Measurements from ENCODE around the gene CES4A. TPM values are rescaled to one million over a fixed set of nuclear protein-coding genes. Genes with fewer than 3 reads are reported as not detected.

CES4A gene
- total RNA-seq, 1 donor from 2014 or later, result 1.2 TPM

DNA sequence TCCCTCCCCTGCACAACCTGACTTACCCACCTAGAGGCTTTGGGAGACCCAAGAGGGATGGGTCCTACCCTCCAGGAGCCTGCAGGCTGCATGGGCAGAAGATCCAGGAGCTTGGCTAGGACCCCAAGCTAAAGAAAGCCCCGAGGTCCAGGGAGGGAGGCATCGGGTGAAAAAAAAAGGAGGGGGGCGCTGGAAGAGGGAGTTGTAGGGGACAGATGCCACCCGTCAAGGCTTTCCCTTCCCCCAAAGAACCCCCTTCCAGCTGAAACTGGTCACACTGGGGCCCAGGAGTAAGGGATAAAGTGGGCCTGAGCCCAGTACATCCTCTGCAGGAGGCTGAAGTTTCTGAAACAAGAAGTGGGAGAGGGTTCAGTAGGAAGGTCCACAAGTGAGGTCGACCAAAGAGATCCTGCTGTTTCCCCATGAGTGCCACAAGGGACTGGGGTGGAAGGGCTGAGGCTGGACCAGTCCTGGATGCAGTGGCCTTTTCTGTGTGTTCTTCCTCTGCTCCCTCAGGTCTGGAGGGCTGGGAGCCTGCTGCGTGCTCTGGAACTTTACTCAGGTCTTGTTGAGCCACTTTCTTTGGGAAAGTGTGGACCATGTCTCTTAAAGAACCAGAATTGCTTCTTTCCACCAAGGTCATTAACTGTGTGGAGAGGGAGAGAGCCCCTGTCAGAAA, 26.4 kb downstream of the CES4A start:
- H2AFZ ChIP-seq (ENCODE audit: low read depth, low read length), result peak overlapping the region; percentile 75
- H3K9me3 ChIP-seq (ENCODE audit: insufficient read depth, low read depth, low read length), result no peaks in the 10 kb centered on the region
- H3K27ac ChIP-seq (ENCODE audit: low read depth, low read length), result no peak overlapping the region
- Mint-ChIP-seq H3K4me1 (ENCODE audit: low read depth, unreplicated experiment) (peaks cover 3% of the 10 kb centered on the region), H3K9me3 (ENCODE audit: unreplicated experiment) (peaks cover 2% of the 10 kb centered on the region), H3K4me3 (ENCODE audit: unreplicated experiment) (no peak overlapping the region), H3K27me3 (ENCODE audit: low read depth, unreplicated experiment) (peaks cover 33% of the 10 kb centered on the region), H3K27ac (ENCODE audit: unreplicated experiment) (no peak overlapping the region), H3K36me3 (ENCODE audit: low read depth, unreplicated experiment) (peaks cover 4% of the 10 kb centered on the region)
- no peaks in the 10 kb centered on the region for H3K36me3 ChIP-seq (ENCODE audit: insufficient read depth, low read length)
- FAIRE-seq (no peak), DNase-seq (ENCODE audit: low read depth) (no peak)
- H3K4me3 ChIP-seq (ENCODE audit: insufficient read depth, low read depth, low read length), result peak overlapping the region; percentile 45
- peaks cover 3% of the 10 kb centered on the region for H3K27me3 ChIP-seq (ENCODE audit: insufficient read depth, low read length)
- no peak for TF ChIP-seq EZH2 (IDR thresholded peaks at IDR 0.05; ENCODE audit: insufficient read depth, low read length)
- TF ChIP-seq, protein P1, sequence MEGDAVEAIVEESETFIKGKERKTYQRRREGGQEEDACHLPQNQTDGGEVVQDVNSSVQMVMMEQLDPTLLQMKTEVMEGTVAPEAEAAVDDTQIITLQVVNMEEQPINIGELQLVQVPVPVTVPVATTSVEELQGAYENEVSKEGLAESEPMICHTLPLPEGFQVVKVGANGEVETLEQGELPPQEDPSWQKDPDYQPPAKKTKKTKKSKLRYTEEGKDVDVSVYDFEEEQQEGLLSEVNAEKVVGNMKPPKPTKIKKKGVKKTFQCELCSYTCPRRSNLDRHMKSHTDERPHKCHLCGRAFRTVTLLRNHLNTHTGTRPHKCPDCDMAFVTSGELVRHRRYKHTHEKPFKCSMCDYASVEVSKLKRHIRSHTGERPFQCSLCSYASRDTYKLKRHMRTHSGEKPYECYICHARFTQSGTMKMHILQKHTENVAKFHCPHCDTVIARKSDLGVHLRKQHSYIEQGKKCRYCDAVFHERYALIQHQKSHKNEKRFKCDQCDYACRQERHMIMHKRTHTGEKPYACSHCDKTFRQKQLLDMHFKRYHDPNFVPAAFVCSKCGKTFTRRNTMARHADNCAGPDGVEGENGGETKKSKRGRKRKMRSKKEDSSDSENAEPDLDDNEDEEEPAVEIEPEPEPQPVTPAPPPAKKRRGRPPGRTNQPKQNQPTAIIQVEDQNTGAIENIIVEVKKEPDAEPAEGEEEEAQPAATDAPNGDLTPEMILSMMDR (IDR thresholded peaks at IDR 0.05; ENCODE audit: insufficient read depth, low read depth, low read length), result no peak
- H3K4me2 ChIP-seq (ENCODE audit: low read length), result peak overlapping the region; percentile 83
- H3K79me2 ChIP-seq (ENCODE audit: insufficient read depth, low read length), result no peaks in the 10 kb centered on the region
- H3K9ac ChIP-seq (ENCODE audit: low read length), result peak overlapping the region; percentile 45
- no peaks in the 10 kb centered on the region for H4K20me1 ChIP-seq (ENCODE audit: insufficient read depth, low read length)
- peaks cover 14% of the 10 kb centered on the region for H3K4me1 ChIP-seq (ENCODE audit: insufficient read depth, low read length)

DNA sequence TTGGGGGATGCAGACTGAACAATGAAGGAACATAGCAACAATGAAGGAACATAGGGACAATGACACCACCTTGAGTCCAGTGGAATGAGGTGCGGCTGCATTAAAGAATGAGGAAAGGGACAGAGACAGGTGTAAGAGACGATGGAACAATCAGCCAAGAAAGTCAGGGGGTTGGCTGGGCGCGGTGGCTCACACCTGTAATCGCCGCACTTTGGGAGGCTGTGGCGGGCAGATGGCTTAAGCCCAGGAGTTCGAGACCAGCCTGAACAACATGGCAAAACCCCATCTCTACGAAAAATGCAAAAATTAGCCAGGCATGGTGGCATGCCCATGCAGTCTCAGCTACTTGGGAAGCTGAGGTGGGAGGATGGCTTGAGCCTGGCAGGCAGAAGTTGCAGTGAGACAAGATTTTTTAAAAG, 26.9 kb downstream of the CES4A start:
- Histone ChIP-seq H2AFZ (ENCODE audit: low read depth, low read length) (no peak overlapping the region), H3K9ac (ENCODE audit: low read length) (no peak overlapping the region), H3K4me2 (ENCODE audit: low read length) (no peak overlapping the region), H3K27ac (ENCODE audit: low read depth, low read length) (no peak overlapping the region), H3K4me1 (ENCODE audit: insufficient read depth, low read length) (peaks cover 14% of the 10 kb centered on the region), H3K4me3 (ENCODE audit: insufficient read depth, low read depth, low read length) (no peak overlapping the region), H3K36me3 (ENCODE audit: insufficient read depth, low read length) (no peaks in the 10 kb centered on the region), H3K9me3 (ENCODE audit: insufficient read depth, low read depth, low read length) (no peaks in the 10 kb centered on the region), H3K27me3 (ENCODE audit: insufficient read depth, low read length) (peaks cover 3% of the 10 kb centered on the region), H3K79me2 (ENCODE audit: insufficient read depth, low read length) (no peaks in the 10 kb centered on the region), H4K20me1 (ENCODE audit: insufficient read depth, low read length) (no peaks in the 10 kb centered on the region)
- Mint-ChIP-seq H3K4me3 (ENCODE audit: unreplicated experiment) (no peak overlapping the region), H3K36me3 (ENCODE audit: low read depth, unreplicated experiment) (peaks cover 4% of the 10 kb centered on the region), H3K27me3 (ENCODE audit: low read depth, unreplicated experiment) (peaks cover 32% of the 10 kb centered on the region), H3K9me3 (ENCODE audit: unreplicated experiment) (peaks cover 2% of the 10 kb centered on the region), H3K4me1 (ENCODE audit: low read depth, unreplicated experiment) (peaks cover 3% of the 10 kb centered on the region), H3K27ac (ENCODE audit: unreplicated experiment) (no peak overlapping the region)
- no peak for DNase-seq (ENCODE audit: low read depth)
- TF ChIP-seq, protein P1 (IDR thresholded peaks at IDR 0.05; ENCODE audit: insufficient read depth, low read depth, low read length), result no peak
- TF ChIP-seq EZH2 (IDR thresholded peaks at IDR 0.05; ENCODE audit: insufficient read depth, low read length), result no peak
- peak; percentile 20 for FAIRE-seq

DNA sequence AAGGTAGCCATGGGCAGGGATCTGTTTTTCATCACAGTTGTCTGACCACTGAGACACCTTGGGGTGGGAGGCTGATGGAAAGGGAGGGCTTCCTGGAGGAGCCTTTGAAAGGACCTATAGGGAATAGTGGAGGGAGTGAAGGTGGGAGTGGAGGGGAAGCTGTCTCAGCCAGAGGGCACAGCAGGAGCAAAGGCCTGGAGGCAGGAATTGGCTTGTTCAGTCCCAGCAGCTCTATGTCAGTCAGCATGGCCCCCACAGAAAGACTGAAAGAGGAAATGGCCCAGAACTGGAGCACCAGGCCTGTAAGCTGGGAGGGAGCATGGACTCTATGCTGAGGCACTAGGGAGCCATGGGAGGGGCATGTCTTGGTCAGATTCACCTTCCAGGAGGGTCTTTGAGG, 27.8 kb downstream of the CES4A start:
- Mint-ChIP-seq H3K27ac (ENCODE audit: unreplicated experiment) (no peak overlapping the region), H3K36me3 (ENCODE audit: low read depth, unreplicated experiment) (peaks cover 4% of the 10 kb centered on the region), H3K4me1 (ENCODE audit: low read depth, unreplicated experiment) (peaks cover 4% of the 10 kb centered on the region), H3K9me3 (ENCODE audit: unreplicated experiment) (peaks cover 2% of the 10 kb centered on the region), H3K4me3 (ENCODE audit: unreplicated experiment) (no peak overlapping the region), H3K27me3 (ENCODE audit: low read depth, unreplicated experiment) (peaks cover 25% of the 10 kb centered on the region)
- Histone ChIP-seq H3K27me3 (ENCODE audit: insufficient read depth, low read length) (peaks cover 3% of the 10 kb centered on the region), H3K27ac (ENCODE audit: low read depth, low read length) (no peak overlapping the region), H3K79me2 (ENCODE audit: insufficient read depth, low read length) (no peaks in the 10 kb centered on the region), H3K9ac (ENCODE audit: low read length) (no peak overlapping the region), H3K36me3 (ENCODE audit: insufficient read depth, low read length) (no peaks in the 10 kb centered on the region), H4K20me1 (ENCODE audit: insufficient read depth, low read length) (no peaks in the 10 kb centered on the region), H2AFZ (ENCODE audit: low read depth, low read length) (no peak overlapping the region), H3K9me3 (ENCODE audit: insufficient read depth, low read depth, low read length) (no peaks in the 10 kb centered on the region), H3K4me2 (ENCODE audit: low read length) (no peak overlapping the region), H3K4me1 (ENCODE audit: insufficient read depth, low read length) (peaks cover 14% of the 10 kb centered on the region), H3K4me3 (ENCODE audit: insufficient read depth, low read depth, low read length) (no peak overlapping the region)
- no peak for TF ChIP-seq EZH2 (IDR thresholded peaks at IDR 0.05; ENCODE audit: insufficient read depth, low read length)
- TF ChIP-seq, protein P1 (IDR thresholded peaks at IDR 0.05; ENCODE audit: insufficient read depth, low read depth, low read length), result no peak
- FAIRE-seq, result no peak
- no peak for DNase-seq (ENCODE audit: low read depth)

All from astrocyte (in vitro differentiated cells and primary cell).